AG08396 (cell line): Measurements from ENCODE around the gene NIBAN1.

Source experiments
- DNase-seq: peaks from one replicate; pipeline ENCODE4 v3.0.0; 2012; ENCODE audit warnings: low spot score, mixed read lengths

NIBAN1 gene

DNA sequence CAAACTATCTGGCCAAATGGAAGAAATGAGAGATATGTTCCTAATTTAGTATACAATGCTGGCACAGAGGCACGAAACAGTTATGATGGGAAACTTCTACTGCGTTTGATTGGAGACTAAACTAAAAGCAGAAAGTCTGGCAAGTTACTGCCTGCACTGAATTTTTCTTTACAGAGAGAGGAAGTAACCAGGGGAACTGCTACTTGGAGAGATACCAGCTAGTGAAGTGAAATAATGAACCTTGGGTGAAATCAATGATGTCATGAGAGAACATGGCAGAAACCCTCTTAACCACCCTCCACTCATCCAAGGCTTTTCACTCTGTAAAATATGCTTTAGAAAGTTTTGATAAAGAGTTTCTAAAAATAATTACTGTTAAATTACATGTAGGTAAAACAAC lies 29.3 kb downstream of the NIBAN1 start:
- no peak for DNase-seq

DNA sequence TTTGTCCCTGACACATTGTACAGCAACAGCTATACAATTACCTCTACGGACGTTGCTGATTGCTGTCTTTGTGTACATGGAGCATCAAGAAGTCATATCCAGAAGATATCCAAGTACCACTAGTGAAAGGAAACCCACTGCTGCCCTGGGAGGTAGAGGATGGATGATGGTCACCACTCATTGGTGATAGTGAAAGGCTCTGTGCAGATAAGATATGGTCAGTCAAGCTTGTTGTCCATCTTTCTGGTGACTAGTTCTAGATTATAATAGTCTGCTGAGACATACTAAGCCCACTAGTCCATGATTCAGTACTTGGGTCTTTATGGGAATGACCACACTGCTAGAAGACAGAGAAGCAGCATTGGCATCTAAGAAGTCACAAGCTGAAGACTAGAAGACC lies 30.3 kb downstream of the NIBAN1 start:
- no peak for DNase-seq

DNA sequence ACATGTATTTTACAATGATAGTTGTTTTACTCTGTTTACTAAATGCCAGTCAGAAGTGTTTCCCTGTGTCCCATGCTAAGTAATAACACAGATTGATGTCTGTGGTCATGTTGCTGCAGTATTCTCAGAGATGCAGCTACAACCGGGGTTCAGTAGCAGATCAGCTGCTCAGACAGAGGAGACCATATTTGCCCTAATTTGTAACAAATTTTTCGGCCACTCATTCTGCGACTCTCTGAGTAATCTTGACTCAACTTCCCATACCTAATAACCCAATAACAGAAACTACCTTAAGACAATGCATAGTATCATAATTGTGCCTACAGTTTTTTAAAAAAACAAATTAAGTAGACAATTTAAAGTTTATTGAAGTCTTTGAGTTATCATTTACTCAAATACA lies 32.6 kb downstream of the NIBAN1 start:
- DNase-seq: no peak

DNA sequence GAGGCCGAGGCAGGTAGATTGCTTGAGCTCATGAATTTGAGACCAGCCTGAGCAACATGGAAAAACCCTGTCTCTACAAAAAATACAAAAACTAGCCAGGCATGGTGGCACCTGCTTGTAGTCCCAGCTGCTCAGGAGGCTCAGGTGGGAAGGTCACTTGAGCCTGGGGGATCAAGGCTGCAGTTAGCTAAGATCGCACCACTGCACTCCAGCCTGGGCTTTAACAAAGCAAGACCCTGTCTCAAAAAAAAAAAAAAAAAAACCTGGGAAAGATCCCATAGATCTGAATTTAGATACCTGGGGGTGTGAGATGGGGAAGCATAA lies 32.9 kb downstream of the NIBAN1 start:
- no peak for DNase-seq

DNA sequence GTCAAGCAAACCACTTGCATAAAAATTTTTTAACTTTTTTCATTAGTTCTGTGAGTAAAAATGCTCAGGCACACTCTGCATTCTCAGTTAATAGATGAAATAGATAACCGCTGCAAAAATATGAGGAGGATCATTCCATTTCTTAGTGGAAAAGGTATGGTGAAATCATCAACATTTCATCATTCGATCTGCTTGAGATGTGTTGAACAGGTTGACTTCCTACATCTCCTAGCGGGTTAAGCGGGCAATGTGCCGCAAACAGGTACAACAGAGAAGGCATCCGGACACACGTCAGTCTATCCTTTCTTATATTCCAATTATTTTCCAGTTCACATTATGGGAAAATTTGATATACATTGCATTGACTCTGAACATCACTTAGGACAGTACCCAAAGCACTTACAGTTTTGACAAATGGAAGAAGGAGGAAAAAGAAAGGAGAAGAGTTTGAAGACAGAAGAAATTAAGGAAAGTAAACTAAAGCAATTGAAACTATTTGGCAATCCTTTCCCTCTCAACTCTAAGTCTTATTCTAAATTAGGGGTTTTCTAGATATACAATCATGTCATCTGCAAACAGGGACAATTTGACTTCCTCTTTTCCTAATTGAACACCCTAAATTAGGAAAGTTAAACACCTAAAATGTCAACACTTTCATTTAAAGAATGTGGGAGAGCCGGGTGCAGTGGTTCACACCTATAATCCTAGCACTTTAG lies 33.5 kb downstream of the NIBAN1 start:
- no peak for DNase-seq

DNA sequence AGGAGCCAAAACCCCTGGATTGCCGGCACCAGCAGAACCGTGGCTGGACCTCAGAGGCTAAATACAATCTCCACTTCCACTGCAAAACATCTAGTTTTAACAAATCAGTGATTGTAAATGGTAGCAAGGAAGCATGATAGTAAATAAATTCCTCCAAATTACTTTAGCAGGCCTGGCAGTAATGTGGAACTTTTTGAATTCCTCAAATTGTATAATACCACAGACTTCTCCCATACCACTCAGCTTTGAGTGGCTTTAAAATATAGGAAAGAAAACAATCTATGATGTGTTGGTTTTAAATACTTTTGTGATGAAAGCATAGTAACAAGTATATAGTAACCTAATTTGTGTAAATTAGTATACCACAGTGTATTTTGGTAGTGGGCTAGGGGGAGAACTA lies 34.1 kb downstream of the NIBAN1 start:
- no peak for DNase-seq

DNA sequence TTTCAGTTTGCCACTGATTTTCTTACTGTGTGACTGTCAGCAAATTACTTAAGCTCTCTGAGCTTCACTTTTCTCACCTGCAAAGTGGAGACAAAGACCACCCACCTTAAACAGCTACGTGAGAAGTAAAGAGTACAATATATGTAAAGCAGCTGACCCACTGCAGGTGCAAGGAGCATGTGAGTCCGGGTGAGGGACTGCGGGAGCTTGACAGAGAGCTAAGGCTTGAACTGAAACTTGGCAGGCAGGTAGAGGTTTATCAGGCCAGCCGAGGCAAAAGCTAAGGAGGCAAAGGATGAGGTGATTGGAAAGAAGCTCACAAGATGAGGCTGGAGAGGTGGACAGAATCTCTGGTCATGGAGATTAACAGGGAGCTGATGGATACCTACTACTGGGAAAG lies 36.6 kb downstream of the NIBAN1 start:
- no peak for DNase-seq

DNA sequence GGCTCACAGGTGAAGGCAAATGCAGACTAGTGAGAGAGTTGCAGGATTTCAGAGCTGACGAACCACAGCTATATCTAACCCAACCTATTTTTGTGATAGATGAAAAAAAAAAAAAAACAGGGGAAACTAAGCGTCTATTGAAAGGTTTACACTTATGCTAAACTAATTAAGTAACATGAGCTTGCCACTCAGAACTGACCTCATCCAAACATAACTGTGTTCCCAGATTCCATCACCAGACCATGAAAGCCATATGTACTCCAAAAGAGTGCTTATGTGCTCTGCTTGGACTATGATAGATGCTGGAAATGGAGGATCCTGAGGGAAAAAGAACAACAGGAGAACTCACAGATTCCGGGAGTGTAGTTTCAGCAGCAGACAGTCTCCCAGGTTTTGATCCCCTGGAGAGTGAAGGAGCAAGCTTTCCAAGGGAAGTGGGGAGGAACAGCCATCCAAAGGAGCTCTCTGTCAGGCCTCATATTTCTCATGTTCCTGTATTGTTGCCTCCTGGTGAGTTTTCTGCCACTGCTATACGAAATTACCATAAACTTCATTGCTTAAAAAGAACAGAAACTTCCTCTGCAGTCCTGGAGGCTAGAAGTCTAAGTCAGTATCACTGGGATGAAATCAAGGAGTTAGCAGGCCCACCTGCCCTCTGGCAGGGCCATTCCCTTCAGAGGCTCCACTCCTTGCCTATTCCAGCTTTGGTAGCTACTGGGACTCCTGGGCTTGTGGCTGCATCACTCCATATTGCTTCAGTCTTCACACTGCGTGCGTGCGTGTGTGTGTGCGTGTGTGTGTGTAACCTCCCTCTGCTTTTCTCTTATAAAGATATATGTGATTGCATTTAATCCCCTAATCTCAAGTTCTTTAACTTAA lies 38.1 kb downstream of the NIBAN1 start:
- no peak for DNase-seq

DNA sequence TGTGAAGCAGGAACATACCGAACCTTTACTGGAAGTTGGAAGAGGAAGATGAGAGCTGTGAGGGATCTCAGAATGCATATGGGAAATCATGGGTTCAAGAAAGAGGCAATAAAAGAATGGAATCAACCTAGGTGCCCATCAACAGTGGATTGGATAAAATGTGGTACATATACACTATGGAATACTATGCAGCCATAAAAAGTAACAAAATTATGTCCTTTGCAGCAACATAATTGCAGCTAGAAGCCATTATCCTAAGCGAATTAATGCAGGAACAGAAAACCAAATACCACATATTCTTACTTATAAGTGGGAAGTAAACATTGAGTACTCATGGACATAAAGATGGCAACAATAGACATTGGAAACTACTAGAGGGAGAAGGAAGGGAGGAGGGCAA lies 40.4 kb downstream of the NIBAN1 start:
- no peak for DNase-seq

DNA sequence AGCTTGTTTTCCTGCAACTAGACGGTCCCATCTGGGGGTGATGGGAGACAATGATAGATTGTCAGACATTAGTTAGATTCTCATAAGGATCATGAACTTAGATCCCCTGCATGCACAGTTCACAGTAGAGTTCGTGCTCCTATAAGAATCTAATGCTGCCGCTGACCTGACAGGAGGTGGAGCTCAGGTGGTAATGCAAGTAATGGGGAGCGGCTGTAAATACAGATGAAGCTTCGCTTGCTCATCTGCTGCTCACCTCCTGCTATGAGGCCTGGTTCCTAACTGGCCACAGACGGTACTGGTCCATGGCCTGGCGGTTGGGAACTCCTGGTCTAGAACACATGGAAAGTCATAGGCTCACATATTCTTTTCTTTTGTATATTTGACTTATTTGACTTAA lies 42.0 kb downstream of the NIBAN1 start:
- DNase-seq: no peak

DNA sequence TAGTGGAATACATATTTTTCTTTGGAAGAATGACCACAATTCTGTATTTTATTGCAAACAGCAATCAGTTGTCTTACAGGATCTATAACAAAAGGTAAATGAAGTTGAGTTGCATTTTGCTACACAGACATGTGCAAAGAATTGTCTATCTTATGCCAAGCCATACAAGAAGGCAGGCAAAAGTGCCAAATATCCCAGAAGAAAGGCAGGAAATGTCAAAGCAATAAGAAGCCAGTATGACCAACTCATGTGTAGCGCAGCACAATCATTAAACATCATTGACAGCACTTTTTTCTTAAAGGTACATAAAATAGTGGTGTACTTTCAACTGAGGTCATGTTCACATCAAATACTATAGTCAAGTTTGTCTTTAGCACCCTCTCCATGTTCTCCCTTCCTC lies 42.7 kb downstream of the NIBAN1 start:
- no peak for DNase-seq

DNA sequence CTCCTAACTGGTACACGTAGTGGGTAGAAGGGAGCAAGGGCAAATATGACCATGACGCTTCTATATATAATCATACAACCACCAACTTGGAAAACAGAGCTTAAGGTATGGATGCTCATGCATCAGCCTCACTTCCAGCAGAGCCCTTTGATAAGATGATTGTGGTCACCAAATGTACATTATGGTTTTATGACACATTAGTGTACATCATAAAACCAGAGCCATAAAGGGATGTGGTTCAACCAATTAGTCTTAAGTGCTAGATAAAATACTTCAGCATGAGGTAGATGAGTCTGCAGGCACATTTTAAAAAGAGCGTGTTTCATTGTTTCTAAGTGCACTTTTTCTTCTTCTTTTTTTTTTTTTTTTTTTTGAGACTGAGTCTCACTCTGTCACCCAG lies 43.7 kb downstream of the NIBAN1 start:
- DNase-seq: no peak

DNA sequence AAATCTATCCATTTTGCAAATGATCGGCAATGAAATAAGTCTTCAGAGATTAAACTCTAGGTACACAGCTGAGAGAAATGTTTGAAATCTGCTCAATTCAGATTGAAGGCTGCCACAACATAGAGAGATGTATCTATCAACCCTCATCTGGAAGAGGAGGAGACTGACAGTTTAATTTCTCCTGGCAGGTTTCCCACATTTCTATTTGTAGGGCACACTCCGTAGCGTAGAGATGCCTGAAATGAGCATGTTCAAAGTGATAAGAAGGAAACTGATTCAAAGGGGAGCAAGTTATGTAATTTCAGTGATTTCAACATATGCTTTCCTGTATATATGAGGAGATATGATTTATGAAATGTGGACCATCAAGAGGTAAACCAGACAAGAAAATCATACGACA lies 44.1 kb downstream of the NIBAN1 start:
- no peak for DNase-seq

DNA sequence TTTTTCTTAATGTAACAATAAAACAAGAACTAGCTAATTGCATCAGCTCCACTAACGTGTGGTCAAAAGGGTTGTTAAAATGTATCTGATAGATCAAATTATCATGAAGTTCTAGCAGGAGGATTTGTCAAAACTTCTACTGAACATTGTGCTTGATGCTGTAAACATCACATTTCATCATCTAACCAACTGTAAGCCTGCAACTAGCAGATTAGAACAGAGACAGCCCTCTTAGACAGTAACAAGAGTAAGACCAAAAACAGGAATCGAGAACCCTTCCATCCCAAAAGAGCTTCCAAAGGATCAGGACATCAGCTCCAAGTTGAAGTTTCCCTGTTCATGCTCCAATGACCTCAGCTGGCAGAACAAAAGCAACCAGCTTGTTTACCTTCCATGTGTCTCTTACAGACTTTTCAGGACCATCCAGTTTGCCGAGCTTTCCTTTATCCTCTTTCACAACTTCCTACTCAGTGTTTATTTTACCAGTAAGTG lies 44.6 kb downstream of the NIBAN1 start:
- no peak for DNase-seq

DNA sequence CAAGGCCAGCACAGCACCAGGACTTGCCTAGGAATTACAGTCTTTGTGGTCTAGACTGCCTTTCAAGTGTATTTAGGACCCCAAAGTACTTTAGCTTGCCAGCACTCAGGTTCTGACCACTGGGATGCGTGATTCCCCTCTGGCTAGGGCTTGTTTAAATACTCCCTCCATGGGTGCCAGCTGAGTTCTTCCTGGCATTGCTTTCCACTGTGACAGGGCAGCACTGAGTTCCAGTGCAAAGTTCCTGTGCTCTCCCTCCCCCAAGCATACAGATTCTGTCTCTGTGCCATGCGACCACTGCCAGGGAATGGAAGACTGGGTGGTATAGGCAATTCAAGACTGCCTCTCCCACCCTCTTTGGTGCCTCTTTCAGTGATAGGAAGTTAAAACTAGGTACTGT lies 45.9 kb downstream of the NIBAN1 start:
- DNase-seq: no peak
